Endothelial cell (in vitro differentiated cells): ENCODE data around the gene FEM1A. TPM values are rescaled to one million over a fixed set of nuclear protein-coding genes. Genes with fewer than 3 reads are reported as not detected.
A peak's percentile ranks its signal among the peaks of the same experiment; 100 is the strongest.
"Not testable (repeated sequence)": the region's sequence is repeated elsewhere in the genome, so short reads cannot be mapped to it uniquely, and the experiment has no call there.

Experiments
- DNase-seq: peaks from one replicate; pipeline ENCODE4 v3.0.0; 2021; ENCODE audit warnings: low spot score
- H3K27ac Mint-ChIP-seq: one replicate; pipeline ENCODE4 v1.8.0; 2021; ENCODE audit warnings: mixed read lengths, inconsistent platforms; ENCODE audit not compliant: unreplicated experiment
- H3K27me3 Mint-ChIP-seq: one replicate; pipeline ENCODE4 v1.8.0; 2021; ENCODE audit warnings: mild to moderate bottlenecking, moderate library complexity, mixed read lengths, inconsistent platforms; ENCODE audit not compliant: unreplicated experiment
- H3K36me3 Mint-ChIP-seq: one replicate; pipeline ENCODE4 v1.8.0; 2021; ENCODE audit warnings: mild to moderate bottlenecking, low read depth, mixed read lengths, inconsistent platforms; ENCODE audit not compliant: unreplicated experiment
- H3K4me1 Mint-ChIP-seq: one replicate; pipeline ENCODE4 v1.8.0; 2021; ENCODE audit warnings: mild to moderate bottlenecking, mixed read lengths, inconsistent platforms; ENCODE audit not compliant: unreplicated experiment
- H3K4me3 Mint-ChIP-seq: one replicate; pipeline ENCODE4 v1.8.0; 2021; ENCODE audit warnings: mild to moderate bottlenecking, mixed read lengths, inconsistent platforms; ENCODE audit not compliant: unreplicated experiment
- H3K9me3 Mint-ChIP-seq: one replicate; pipeline ENCODE4 v1.8.0; 2021; ENCODE audit warnings: mixed read lengths, inconsistent platforms; ENCODE audit not compliant: unreplicated experiment
- CTCF ChIP-seq: fragments of 200-600 bp; sonication (generic); IDR thresholded peaks from one replicate; pipeline ENCODE4 v1.5.0; 2021; ENCODE audit warnings: antibody characterized with exemption; ENCODE audit not compliant: unreplicated experiment
- long read RNA-seq: library from polyadenylated mRNA; unstranded; transcript quantifications from one replicate; pipeline ENCODE4 v2.0.0, GENCODE V29; 2020; ENCODE audit not compliant: unreplicated experiment
- total RNA-seq: library from RNA; stranded (reverse); fragmentation: NEBNext Ultra II Directional; extraction: Animal tissue kit (Norgen Biotek cat#: 25700); gene quantifications from one replicate; pipeline ENCODE4 v1.2.1, GENCODE V29; 2021; ENCODE audit not compliant: unreplicated experiment

FEM1A gene
- total RNA-seq: 12.0 TPM
- long read RNA-seq, full-length matches to known transcripts: 8 of 8 reads
- long read RNA-seq, partial matches to known transcripts: 0 of 8 reads
- long read RNA-seq, other reads (novel, unspliced or antisense): 0 of 8 reads

GRCh38 chr19:4791183-4792018 lies at the start of gene FEM1A:
TSS of gene FEM1A (plus strand) at chr19:4791734. CDS start at chr19:4791855, 121 bp downstream.
- peak; percentile 98 for TF ChIP-seq CTCF
- Mint-ChIP-seq H3K9me3 (no peaks in the 10 kb centered on the region), H3K27ac (peak within 1 kb of the TSS; percentile 75), H3K4me3 (peak within 1 kb of the TSS; percentile 83), H3K36me3 (peaks cover 7% of the 10 kb centered on the region), H3K4me1 (peaks cover 3% of the 10 kb centered on the region), H3K27me3 (no peaks in the 10 kb centered on the region)
- peak; percentile 99 for DNase-seq

GRCh38 chr19:4742723-4743646 lies 48.5 kb upstream of the FEM1A start:
- no peak for TF ChIP-seq CTCF
- no peaks in the 10 kb centered on the region for H3K9me3 Mint-ChIP-seq
- no peak overlapping the region for H3K4me3 Mint-ChIP-seq
- peaks cover 10% of the 10 kb centered on the region for H3K4me1 Mint-ChIP-seq
- no peak for DNase-seq
- H3K27me3 Mint-ChIP-seq: peaks cover 13% of the 10 kb centered on the region
- no peaks in the 10 kb centered on the region for H3K36me3 Mint-ChIP-seq
- H3K27ac Mint-ChIP-seq: no peak overlapping the region

- Mint-ChIP-seq H3K36me3 (no peaks in the 10 kb centered on the region), H3K4me1 (peaks cover 10% of the 10 kb centered on the region), H3K27me3 (peaks cover 12% of the 10 kb centered on the region), H3K9me3 (no peaks in the 10 kb centered on the region), H3K4me3 (no peak overlapping the region), H3K27ac (no peak overlapping the region)
- DNase-seq: no peak
- no peak for TF ChIP-seq CTCF
Measured at GRCh38 chr19:4744451-4745174, 46.9 kb upstream of the FEM1A start.

- not testable (repeated sequence) for H3K36me3 Mint-ChIP-seq, H3K4me1 Mint-ChIP-seq, DNase-seq, H3K27ac Mint-ChIP-seq, H3K9me3 Mint-ChIP-seq, H3K4me3 Mint-ChIP-seq
- peaks cover 12% of the 10 kb centered on the region for H3K27me3 Mint-ChIP-seq
Measured at GRCh38 chr19:4745175-4745574, 46.4 kb upstream of the FEM1A start.

GRCh38 chr19:4745986-4746385 lies 45.5 kb upstream of the FEM1A start:
- Mint-ChIP-seq H3K27ac (no peak overlapping the region), H3K4me1 (peaks cover 10% of the 10 kb centered on the region), H3K36me3 (no peaks in the 10 kb centered on the region), H3K27me3 (peaks cover 12% of the 10 kb centered on the region), H3K9me3 (no peaks in the 10 kb centered on the region), H3K4me3 (no peak overlapping the region)
- DNase-seq: no peak
- TF ChIP-seq CTCF: no peak
